GM18519 (cell line): ENCODE measurements around the gene NANP.
A peak's percentile ranks its signal among the peaks of the same experiment; 100 is the strongest.
"Not testable (repeated sequence)": the region's sequence is repeated elsewhere in the genome, so short reads cannot be mapped to it uniquely, and the experiment has no call there.

Source experiments
- ATAC-seq: cut with Tn5 transposase; IDR thresholded peaks from one replicate; pipeline ENCODE4 v1.9.1; 2021; ENCODE audit warnings: mild to moderate bottlenecking, moderate library complexity; ENCODE audit not compliant: unreplicated experiment, low FRiP score

NANP gene

DNA sequence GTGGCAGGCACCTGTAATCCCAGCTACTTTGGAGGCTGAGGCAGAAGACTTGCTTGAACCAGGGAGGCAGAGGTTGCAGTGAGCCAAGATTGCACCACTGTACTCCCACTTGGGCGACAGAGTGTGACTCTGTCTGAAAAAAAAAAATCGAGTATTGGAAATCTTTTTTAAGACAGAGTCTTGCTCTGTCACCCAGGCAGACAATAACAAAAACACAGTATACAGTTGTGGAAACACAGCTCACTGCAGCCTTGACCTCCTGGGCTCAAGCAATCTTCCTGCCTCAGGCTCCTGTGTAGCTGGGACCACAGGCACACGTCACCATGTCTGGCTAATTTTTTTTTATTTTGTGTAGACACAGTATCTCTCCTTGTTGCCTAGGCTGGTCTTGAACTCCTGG is 15.0 kb downstream of the NANP start:
- no peak for ATAC-seq

DNA sequence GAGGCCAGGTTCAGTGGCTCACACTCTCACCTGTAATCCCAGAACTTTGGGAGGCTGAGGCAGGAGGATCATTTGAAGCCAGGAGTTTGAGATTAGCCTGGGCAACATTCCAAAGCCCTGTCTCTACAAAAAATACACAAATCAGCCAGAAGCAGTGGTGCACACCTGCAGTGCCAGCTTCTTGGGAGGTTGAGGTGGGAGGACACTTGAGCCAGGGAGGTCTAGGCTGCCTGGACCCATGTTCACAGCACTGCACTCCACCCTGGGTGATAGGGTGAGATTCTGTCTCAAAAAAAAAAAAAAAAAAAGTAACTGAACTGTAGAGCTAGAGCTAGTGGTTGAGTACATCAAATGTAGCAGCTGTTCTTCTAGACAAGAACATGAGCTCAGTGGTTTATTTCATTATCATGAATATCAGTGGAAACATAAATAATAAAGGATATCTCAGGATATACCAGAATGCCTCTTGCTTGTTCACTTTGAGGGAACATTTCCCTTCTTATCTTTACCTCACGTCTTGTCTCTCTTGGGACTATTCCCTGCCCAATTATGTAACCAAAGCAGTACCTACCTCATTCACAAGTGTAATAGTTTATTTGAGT is 17.6 kb downstream of the NANP start:
- no peak for ATAC-seq

DNA sequence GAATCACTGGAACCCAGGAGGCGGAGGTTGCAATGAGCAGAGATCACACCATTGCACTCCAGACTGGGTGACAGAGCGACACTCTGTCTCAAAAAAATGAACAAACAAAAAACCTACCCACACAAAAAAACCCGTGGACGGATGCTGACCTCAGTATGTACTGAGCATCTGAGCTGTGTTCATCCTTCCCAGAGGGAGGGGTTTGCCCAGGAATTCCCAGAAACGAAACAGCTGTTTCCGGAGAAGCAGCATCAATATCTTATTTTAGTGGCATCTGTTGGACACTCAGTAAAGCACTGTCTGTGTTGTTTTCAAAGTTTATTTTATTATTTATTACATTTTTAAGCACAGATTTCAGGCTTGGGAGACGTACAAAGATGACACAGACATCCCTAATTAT is 18.7 kb downstream of the NANP start:
- ATAC-seq, result no peak

DNA sequence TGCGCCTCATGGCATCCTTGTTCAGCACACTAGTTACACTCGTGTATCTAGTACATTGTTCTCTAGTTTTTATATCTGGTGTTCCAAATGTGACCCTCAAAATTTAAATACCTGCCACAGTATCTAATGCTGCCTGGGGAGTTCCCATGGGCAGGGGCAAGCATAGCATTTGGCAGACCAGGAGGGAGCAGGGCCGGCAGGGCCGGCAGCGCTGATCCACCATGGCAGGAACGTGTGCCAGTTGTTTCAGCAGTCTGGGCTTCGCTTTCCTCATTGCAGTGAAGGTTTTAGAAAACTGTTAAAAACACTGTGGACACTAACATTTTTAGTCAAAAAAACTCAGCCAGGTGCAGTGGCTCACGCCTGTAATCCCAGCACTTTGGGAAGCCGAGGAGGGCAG is 19.2 kb downstream of the NANP start:
- ATAC-seq, result no peak

DNA sequence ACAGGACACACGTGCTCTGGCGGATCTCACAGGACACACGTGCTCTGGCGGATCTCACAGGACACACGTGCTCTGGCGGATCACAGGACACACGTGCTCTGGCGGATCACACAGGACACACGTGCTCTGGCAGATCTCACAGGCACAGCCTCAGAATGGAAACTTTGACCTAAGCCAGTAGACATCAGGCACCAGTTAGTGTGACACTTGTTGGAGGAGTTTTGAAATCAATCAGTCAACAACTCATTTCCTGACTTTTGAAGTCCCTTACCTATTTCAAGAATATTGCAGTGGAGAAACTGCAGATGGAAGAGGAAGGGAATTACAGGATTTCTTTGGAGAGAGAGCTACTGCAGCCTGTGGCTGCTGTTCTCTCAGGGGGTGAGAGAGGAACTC is 20.9 kb downstream of the NANP start:
- ATAC-seq, result not testable (repeated sequence)

DNA sequence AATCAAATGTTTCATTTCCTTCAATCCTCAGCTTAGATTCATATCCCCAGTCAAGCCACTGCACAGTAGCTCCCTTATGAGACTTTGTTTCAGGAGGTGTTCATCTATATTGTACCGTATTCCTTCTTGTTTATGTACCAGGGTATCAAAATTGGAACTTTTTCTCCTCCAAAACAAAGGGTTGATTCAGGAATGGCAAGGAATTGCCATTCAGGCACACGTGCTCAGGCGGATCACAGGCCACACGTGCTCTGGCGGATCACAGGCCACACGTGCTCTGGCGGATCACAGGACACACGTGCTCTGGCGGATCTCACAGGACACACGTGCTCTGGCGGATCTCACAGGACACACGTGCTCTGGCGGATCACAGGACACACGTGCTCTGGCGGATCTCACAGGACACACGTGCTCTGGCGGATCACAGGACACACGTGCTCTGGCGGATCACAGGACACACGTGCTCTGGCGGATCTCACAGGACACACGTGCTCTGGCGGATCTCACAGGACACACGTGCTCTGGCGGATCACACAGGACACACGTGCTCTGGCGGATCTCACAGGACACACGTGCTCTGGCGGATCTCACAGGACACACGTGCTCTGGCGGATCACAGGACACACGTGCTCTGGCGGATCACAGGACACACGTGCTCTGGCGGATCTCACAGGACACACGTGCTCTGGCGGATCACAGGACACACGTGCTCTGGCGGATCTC is 21.5 kb downstream of the NANP start:
- not testable (repeated sequence) for ATAC-seq

DNA sequence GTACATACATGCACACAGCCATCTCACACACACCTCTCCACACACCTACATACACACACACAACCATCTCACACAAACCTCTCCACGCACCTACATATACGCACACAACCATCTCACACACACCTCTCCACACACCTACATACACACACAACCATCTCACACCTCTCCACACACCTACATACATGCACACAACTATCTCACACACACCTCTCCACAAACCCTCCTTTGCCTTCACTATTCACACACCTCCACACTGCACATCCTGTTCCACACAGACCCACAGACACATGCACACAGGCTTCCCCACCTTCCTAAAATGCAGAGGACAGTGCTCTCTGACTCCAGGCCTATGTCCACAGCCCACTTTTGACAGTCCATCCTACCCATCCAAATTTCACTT is 22.2 kb downstream of the NANP start:
- ATAC-seq, result no peak

DNA sequence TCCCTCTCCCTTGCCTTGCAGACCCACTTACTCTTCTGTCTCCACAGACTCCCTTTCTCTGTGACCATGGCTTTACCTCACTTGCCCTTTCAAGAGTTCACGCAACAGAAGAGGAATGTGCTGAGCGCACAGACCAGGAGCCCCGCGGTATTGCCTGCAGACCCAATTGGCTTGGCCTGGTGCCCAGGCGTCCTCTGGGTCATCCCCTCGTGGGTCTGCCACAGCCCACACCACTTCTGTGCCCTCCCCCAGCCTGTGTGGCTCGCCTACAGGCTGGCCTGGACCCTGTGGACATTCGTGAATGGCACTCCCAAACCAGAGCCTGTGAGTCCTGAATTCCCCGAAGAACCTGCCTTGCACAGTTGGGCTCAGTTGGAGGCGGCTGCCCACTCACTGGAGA is 23.2 kb downstream of the NANP start:
- ATAC-seq, result no peak

DNA sequence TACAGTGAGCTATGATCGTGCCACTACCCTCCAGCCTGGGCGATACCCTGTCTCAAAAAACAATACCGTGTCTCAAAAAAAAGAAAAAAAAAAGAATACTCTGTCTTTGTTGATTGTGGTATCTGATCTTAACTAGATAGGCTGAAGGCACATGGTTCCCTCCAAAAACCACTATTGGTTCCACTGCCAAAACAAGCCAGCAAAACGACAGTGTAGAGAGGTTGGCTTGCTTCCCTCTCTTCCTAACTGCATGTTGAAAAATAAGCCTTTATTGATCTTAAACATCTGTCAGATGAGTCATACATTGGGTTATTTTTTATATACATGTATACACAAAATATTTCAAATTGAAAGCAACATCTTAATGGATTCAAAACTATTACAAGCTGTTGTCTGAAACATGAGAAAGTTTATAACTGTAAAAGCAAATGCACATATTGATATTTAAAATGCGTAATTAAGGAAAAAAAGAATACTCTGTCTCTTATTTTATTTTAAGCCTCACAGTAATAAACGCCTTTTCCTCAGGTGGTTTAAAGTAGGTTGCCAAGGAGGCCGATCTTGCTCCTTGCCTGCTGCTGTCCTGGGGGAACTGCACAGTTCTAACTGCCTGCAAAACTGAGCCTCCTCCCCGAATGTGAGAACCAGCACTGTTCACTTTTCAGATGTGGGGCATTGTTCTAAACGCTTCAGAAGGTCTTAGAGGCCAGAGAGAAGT is 31.5 kb downstream of the NANP start:
- no peak for ATAC-seq

DNA sequence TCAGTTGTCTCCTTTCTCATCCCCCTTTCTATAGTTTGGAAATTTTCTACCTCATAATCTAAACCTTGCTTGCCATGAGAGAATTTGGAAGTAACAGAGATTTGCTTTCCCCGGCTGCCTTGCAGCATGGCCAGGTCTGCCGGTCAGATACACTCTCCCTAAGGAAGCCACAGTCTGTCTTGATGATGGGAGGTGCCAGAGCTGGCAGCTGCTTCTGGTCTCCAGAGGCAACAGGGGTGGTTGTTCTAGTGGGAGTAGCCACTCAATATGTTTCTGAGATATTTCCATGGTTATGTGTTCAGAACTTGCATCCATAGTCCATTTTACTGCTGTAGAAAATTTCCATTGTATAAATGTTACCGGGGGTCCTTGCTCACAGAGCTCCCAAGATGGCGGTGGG is 33.0 kb downstream of the NANP start:
- ATAC-seq, result not testable (repeated sequence)

GRCh38 chr20:25588491-25588890 is 35.3 kb downstream of the NANP start:
- no peak for ATAC-seq

GRCh38 chr20:25587536-25587935 is 36.3 kb downstream of the NANP start:
- no peak for ATAC-seq

- ATAC-seq, result no peak
Measured at GRCh38 chr20:25586877-25587276, 36.9 kb downstream of the NANP start.

- ATAC-seq, result peak; percentile 72
Measured at GRCh38 chr20:25584905-25585704, 38.7 kb downstream of the NANP start, which contains the start of gene NINL. Gene NINL (minus strand): TSS chr20:25585531. CDS start chr20:25526587, 58,944 bp downstream.

DNA sequence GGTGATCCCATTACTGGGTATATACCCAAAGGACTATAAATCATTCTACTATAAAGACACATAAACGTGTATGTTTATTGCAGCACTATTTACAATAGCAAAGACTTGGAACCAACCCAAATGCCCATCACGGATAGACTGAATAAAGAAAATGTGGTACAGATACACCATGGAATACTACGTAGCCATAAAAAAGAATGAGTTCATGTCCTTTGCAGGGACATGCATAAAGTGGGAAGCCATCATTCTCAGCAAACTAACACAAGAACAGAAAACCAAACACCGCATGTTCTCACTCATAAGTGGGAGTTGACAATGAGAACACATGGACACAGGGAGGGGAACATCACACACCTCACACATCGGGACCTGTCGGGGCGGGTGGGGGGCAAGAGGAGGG is 40.2 kb downstream of the NANP start:
- ATAC-seq, result not testable (repeated sequence)

DNA sequence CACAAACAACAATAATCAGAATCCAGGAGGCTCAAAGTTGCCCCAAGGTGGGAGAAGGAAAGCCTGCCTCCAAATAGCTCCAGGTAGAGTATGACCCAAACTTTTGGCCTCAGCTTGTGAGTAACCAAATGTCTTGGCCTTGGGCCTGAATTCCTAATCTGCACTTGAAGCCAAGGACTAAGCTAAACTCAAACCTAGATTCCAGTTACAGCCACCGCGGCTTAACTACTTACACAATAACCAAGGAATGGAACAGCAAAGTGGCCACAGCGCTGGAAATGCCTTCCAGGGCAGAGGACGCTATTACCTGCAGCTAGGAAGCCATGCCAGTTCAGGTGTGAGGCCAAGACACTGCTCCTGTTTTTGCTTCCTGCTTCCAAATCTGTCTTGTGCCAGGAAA is 43.1 kb downstream of the NANP start:
- ATAC-seq, result no peak

DNA sequence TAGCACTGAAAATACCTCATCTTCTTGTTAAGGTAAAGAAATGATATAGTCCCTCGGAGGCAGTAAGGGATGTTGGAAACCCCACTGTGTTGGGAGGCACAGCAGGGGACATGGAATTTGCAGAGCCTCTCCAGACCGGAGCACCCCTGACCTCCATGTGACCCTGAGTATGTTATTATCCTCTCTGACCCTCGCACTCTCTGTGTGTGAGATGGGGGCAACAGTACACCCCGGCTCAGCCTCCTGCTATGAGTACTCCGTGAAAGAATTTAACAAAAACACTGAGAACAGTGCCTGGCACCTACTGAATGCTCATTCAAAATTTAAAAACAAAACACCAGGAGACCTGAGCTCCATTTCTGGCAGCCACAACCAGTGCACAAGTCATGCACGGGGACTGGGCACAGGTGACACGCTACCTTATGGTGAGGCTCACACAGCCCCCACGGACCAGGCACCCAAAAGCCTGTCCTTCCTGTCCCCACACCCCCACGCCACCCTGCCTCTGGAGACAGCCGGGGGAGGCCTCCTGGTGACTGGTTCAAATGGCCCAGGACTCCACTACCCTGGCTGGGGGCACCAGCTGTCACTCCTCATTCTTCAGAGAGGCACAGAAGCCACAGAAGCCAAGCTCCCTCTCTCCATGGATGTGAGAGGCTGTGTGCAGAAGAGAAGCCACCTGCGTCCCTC is 44.6 kb downstream of the NANP start:
- no peak for ATAC-seq

DNA sequence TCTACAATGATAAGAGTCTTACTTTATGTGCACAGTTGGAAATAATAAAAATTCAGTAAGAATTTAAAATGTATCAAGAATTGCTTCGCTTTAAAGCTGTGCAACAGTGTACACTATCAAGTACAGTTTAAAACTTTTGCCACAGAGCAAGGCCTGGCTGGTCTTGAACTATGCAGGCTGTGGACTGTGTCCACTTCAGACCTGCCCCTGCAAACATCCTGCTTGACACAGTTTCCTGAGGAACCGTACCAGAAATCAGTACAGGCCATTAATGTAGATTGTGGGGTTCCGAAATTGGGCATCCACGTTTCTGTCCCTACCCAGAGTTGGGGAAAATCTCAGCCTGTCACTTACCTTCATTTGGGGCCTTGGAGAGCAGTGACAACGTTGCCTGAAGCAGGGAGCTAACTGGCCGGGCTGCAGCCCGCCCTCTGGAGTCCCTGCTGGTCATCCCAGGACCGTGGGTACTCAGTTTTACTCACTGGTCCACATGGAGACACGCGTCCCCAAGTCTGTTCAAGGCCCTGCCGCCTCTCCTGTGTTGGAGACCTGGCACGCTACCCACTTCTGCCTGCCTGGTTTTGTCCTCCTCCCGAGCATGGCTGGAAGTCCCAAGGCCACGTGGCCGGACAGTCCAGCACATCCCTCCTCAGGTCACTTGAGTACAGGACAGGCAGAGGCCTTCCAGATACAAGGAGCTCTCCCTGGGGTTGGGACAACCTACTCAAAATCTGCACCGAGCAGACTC is 46.9 kb downstream of the NANP start:
- ATAC-seq, result no peak

- no peak for ATAC-seq
Measured at GRCh38 chr20:25574411-25574810, 49.4 kb downstream of the NANP start.
